Measurements from ENCODE around the gene CCDC50. TPM values are rescaled to one million over a fixed set of nuclear protein-coding genes. Genes with fewer than 3 reads are reported as not detected.

The CCDC50 gene
- total RNA-seq, 1 experiment from 2014 or later: 21.0 TPM

GRCh38 chr3:191430103-191430502 lies 100.9 kb downstream of the CCDC50 start:
- Histone ChIP-seq H3K56ac (ENCODE audit: insufficient read length, low read depth, low read length) (no peak overlapping the region), H3K9me3 (ENCODE audit: control insufficient read depth, low read depth, low read length) (no peaks in the 10 kb centered on the region), H3K23me2 (ENCODE audit: insufficient read length, low read depth, low read length, poor library complexity, severe bottlenecking) (no peaks in the 10 kb centered on the region), H3K18ac (ENCODE audit: insufficient read length, low read depth, low read length) (no peak overlapping the region), H4K8ac (replicated peaks; ENCODE audit: insufficient read length, low read depth, low read length) (no peak overlapping the region), H3K27ac (ENCODE audit: insufficient read length, low read depth, low read length) (no peak overlapping the region), H2BK5ac (ENCODE audit: insufficient read length, low read length) (no peak overlapping the region), H3K4me2 (ENCODE audit: insufficient read depth, insufficient read length, low read length) (no peak overlapping the region), H2AK5ac (ENCODE audit: insufficient read length, low read length) (no peak overlapping the region), H3K4ac (ENCODE audit: low read depth, low read length) (no peak overlapping the region), H3K4me1 (ENCODE audit: insufficient read depth, low read length) (no peaks in the 10 kb centered on the region), H2BK12ac (ENCODE audit: insufficient read length, low read depth, low read length) (no peak overlapping the region), H3K9ac (ENCODE audit: extremely low read depth, insufficient read length, low read length) (no peak overlapping the region), H3K27me3 (ENCODE audit: insufficient read depth, low read length) (no peaks in the 10 kb centered on the region), H2AFZ (ENCODE audit: low read length) (no peak overlapping the region), H4K5ac (ENCODE audit: insufficient read length, low read depth, low read length) (no peak overlapping the region), H2BK15ac (ENCODE audit: low read depth, low read length) (no peak overlapping the region), H4K20me1 (ENCODE audit: control insufficient read depth, insufficient read depth, insufficient read length) (no peaks in the 10 kb centered on the region), H3K23ac (ENCODE audit: insufficient read length, low read depth, low read length) (no peak overlapping the region), H3T11ph (ENCODE audit: low read length) (no peak overlapping the region), H3K79me1 (ENCODE audit: insufficient read depth, low read depth, low read length, poor library complexity, severe bottlenecking) (no peaks in the 10 kb centered on the region), H2BK120ac (ENCODE audit: low read depth, low read length, poor library complexity, severe bottlenecking) (no peak overlapping the region), H3K14ac (ENCODE audit: insufficient read depth, low read length) (no peak overlapping the region), H3K79me2 (ENCODE audit: insufficient read depth, low read length) (no peaks in the 10 kb centered on the region), H4K91ac (ENCODE audit: insufficient read length, low read depth, low read length) (no peak overlapping the region), H2BK20ac (ENCODE audit: low read depth, low read length, poor library complexity, severe bottlenecking) (no peak overlapping the region)
- no peak overlapping the region for H3K4me3 Mint-ChIP-seq
- H3K27ac Mint-ChIP-seq: no peak overlapping the region
- no peaks in the 10 kb centered on the region for H3K4me1 Mint-ChIP-seq
- no CpG with 5 or more reads among the region's 4 CpGs for WGBS (ENCODE audit: extremely low coverage, insufficient read length, low lambda C conversion rate)
- H3K9me3 Mint-ChIP-seq: no peaks in the 10 kb centered on the region
- H3K27me3 Mint-ChIP-seq (ENCODE audit: low read depth): no peaks in the 10 kb centered on the region
- H3K36me3 Mint-ChIP-seq (ENCODE audit: insufficient read depth in 1 of 3, low read depth in 3 of 3): no peaks in the 10 kb centered on the region
- DNase-seq: no peak
- no peak for TF ChIP-seq CTCF (conservative IDR thresholded peaks at IDR 0.05)

Data from H9 (cell line).